IMR-90 (cell line): Measurements from ENCODE around the gene CACNA1G. TPM values are rescaled to one million over a fixed set of nuclear protein-coding genes. Genes with fewer than 3 reads are reported as not detected.

Experiments
- ATAC-seq: fragments of 200-7000 bp; cut with Tn5 transposase; 2 replicates; pipeline ENCODE4 v1.9.1; 2020; ENCODE audit warnings: low read depth, mild to moderate bottlenecking, moderate library complexity
- BruUV-seq: library from RNA; stranded (reverse); fragments of 400-500 nt; replicated peaks from 2 replicates; lab custom pipeline; 2021; lab: Mats Ljungman, UMichigan
- CTCF ChIA-PET: fragments of 300-600 bp; formaldehyde crosslinking; extraction: SDS; loops from one replicate; lab custom pipeline; 2021; ENCODE audit warnings: antibody characterized with exemption; lab: Yijun Ruan, JAX
- POLR2A ChIA-PET: fragments of 300-600 bp; sonication (Branson Sonifier 250); formaldehyde crosslinking; loops from one replicate; lab custom pipeline; 2022; ENCODE audit warnings: antibody characterized with exemption; ENCODE audit not compliant: unreplicated experiment; lab: Charles Lee
- DNase-seq: peaks from one replicate; pipeline ENCODE4 v3.0.0; 2013
- H2AFZ ChIP-seq: replicated peaks from 2 replicates; pipeline ENCODE3; 2013; ENCODE audit warnings: low read length, mild to moderate bottlenecking; ENCODE audit not compliant: poor library complexity
- H2AK5ac ChIP-seq: 2 replicates; pipeline ENCODE4 v1.6.1; 2013; ENCODE audit warnings: low read depth, low read length, inconsistent platforms
- H2AK9ac ChIP-seq: replicated peaks from 2 replicates; pipeline ENCODE3; 2013; ENCODE audit warnings: mild to moderate bottlenecking, low read depth, low read length, moderate library complexity; ENCODE audit not compliant: poor library complexity
- H2BK120ac ChIP-seq: 2 replicates; pipeline ENCODE4 v1.6.1; 2013; ENCODE audit warnings: low read depth, low read length, inconsistent platforms
- H2BK15ac ChIP-seq: 3 replicates; pipeline ENCODE4 v1.6.1; 2013; ENCODE audit warnings: low read depth, low read length, inconsistent platforms
- H2BK20ac ChIP-seq: 2 replicates; pipeline ENCODE4 v1.6.1; 2013; ENCODE audit warnings: low read depth, mild to moderate bottlenecking, inconsistent platforms, low read length, moderate library complexity
- H2BK5ac ChIP-seq: 2 replicates; pipeline ENCODE4 v1.6.1; 2013; ENCODE audit warnings: mild to moderate bottlenecking, low read depth, low read length, inconsistent platforms; ENCODE audit not compliant: poor library complexity, severe bottlenecking
- H3K14ac ChIP-seq: replicated peaks from 2 replicates; pipeline ENCODE4 v1.6.1; 2013; ENCODE audit warnings: low read depth, low read length, inconsistent platforms
- H3K18ac ChIP-seq: 2 replicates; pipeline ENCODE4 v1.6.1; 2013; ENCODE audit warnings: low read depth, low read length, control low read depth
- H3K23ac ChIP-seq: 2 replicates; pipeline ENCODE4 v1.6.1; 2013; ENCODE audit warnings: low read depth, low read length, inconsistent platforms
- H3K27ac ChIP-seq: 2 replicates; pipeline ENCODE4 v1.5.1; 2013; ENCODE audit warnings: mild to moderate bottlenecking, control low read depth, low read length; ENCODE audit not compliant: insufficient read depth
- H3K27me3 ChIP-seq: 2 replicates; pipeline ENCODE4 v1.6.1; 2013; ENCODE audit warnings: low read length; ENCODE audit not compliant: control insufficient read depth, insufficient read depth
- H3K36me3 ChIP-seq: 2 replicates; pipeline ENCODE4 v1.6.1; 2013; ENCODE audit warnings: low read length, mixed read lengths; ENCODE audit not compliant: control insufficient read depth, insufficient read depth
- H3K4ac ChIP-seq: 2 replicates; pipeline ENCODE4 v1.6.1; 2013; ENCODE audit warnings: low read depth, low read length, inconsistent platforms
- H3K4me1 ChIP-seq: 2 replicates; pipeline ENCODE4 v1.6.1; 2013; ENCODE audit warnings: low read length, mixed read lengths; ENCODE audit not compliant: control insufficient read depth, insufficient read depth
- H3K4me2 ChIP-seq: 2 replicates; pipeline ENCODE4 v1.6.1; 2013; ENCODE audit warnings: low read depth, mild to moderate bottlenecking, control low read depth, low read length, moderate library complexity
- H3K4me3 ChIP-seq: 2 replicates; pipeline ENCODE4 v1.5.1; 2013; ENCODE audit warnings: low read depth, mild to moderate bottlenecking, control low read depth, low read length, moderate library complexity; ENCODE audit not compliant: insufficient read depth
- H3K56ac ChIP-seq: 2 replicates; pipeline ENCODE4 v1.6.1; 2013; ENCODE audit warnings: low read length, inconsistent platforms; ENCODE audit not compliant: insufficient read depth; ENCODE audit errors: extremely low read depth
- H3K79me1 ChIP-seq, 2 experiments: 2 replicates each; pipeline ENCODE4 v1.6.1; 2013; ENCODE audit warnings: low read length in 2 of 2, inconsistent platforms in 1 of 2, low read depth in 1 of 2
- H3K9ac ChIP-seq: 2 replicates; pipeline ENCODE4 v1.6.1; 2013; ENCODE audit warnings: low read depth, low read length, control low read depth
- H3K9me1 ChIP-seq: 2 replicates; pipeline ENCODE4 v1.6.1; 2013; ENCODE audit warnings: low read length, inconsistent platforms; ENCODE audit not compliant: insufficient read depth
- H3K9me3 ChIP-seq: 2 replicates; pipeline ENCODE4 v1.6.1; 2013; ENCODE audit warnings: low read length; ENCODE audit not compliant: control insufficient read depth, insufficient read depth
- H4K20me1 ChIP-seq: 2 replicates; pipeline ENCODE4 v1.6.1; 2013; ENCODE audit warnings: low read length, inconsistent platforms; ENCODE audit not compliant: insufficient read depth
- H4K5ac ChIP-seq: 2 replicates; pipeline ENCODE4 v1.6.1; 2013; ENCODE audit warnings: mild to moderate bottlenecking, low read depth, low read length, control low read depth
- H4K8ac ChIP-seq, 2 experiments: 2 replicates each; pipeline ENCODE4 v1.6.1; 2013; ENCODE audit warnings: low read depth in 2 of 2, low read length in 2 of 2, control low read depth in 1 of 2, inconsistent platforms in 1 of 2
- H4K91ac ChIP-seq: 2 replicates; pipeline ENCODE4 v1.6.1; 2013; ENCODE audit warnings: low read depth, low read length, inconsistent platforms; ENCODE audit not compliant: insufficient read depth
- BHLHE40 ChIP-seq: fragments of 150-350 bp; IDR thresholded peaks from 2 replicates; pipeline ENCODE4 v1.6.1; 2016; ENCODE audit warnings: mild to moderate bottlenecking, low read depth, low read length
- CEBPB ChIP-seq: IDR thresholded peaks from 2 replicates; pipeline ENCODE4 v1.6.1; 2012; ENCODE audit warnings: low read depth, low read length, improper control_type of control experiment
- FOS ChIP-seq: fragments of 150-350 bp; IDR thresholded peaks from 2 replicates; pipeline ENCODE4 v1.6.1; 2016; ENCODE audit warnings: low read depth, low read length
- MAZ ChIP-seq: IDR thresholded peaks from 2 replicates; pipeline ENCODE4 v1.6.1; 2012; ENCODE audit warnings: low read depth, mild to moderate bottlenecking, low read length, improper control_type of control experiment, moderate library complexity, borderline replicate concordance
- MXI1 ChIP-seq: IDR thresholded peaks from 2 replicates; pipeline ENCODE4 v1.6.1; 2012; ENCODE audit warnings: low read depth, mild to moderate bottlenecking, low read length, moderate library complexity, borderline replicate concordance
- NFE2L2 ChIP-seq: fragments of 150-350 bp; IDR thresholded peaks from 2 replicates; pipeline ENCODE4 v1.6.1; 2016; ENCODE audit warnings: low read depth, mild to moderate bottlenecking, low read length
- POLR2A ChIP-seq: IDR thresholded peaks from 2 replicates; pipeline ENCODE4 v1.6.1; 2012; ENCODE audit warnings: mild to moderate bottlenecking, low read depth, low read length
- RCOR1 ChIP-seq: IDR thresholded peaks from 2 replicates; pipeline ENCODE4 v1.6.1; 2012; ENCODE audit warnings: mild to moderate bottlenecking, low read length, improper control_type of control experiment; ENCODE audit not compliant: insufficient replicate concordance
- RFX5 ChIP-seq: IDR thresholded peaks from 2 replicates; pipeline ENCODE4 v1.8.0; 2012; ENCODE audit warnings: low read depth, mild to moderate bottlenecking, low read length, moderate library complexity
- WGBS, 2 experiments: methylation state at CpG; one replicate each; pipeline versions ENCODE4 v1.1.5 to v1.1.7; 2013; ENCODE audit warnings: missing lambda C conversion rate in 2 of 2; ENCODE audit not compliant: insufficient read length in 1 of 2; ENCODE audit errors: extremely low coverage in 2 of 2; 5-methylcytosine and 5-hydroxymethylcytosine counted together
- dilution Hi-C: fragments of 300-500 bp; cut with HindIII; formaldehyde crosslinking; loops from one replicate; pipeline ENCODE4 v1.14.3; 2018; ENCODE audit warnings: low sequenced_read_pairs; ENCODE audit not compliant: unreplicated experiment
- in situ Hi-C: fragments of 300-500 bp; cut with MboI; formaldehyde crosslinking; loops from 3 replicates; pipeline ENCODE4 v1.14.3; 2019; ENCODE audit warnings: low sequenced_read_pairs, inconsistent platforms, mixed read lengths
- intact Hi-C: fragments of 100-400 bp; cut with micrococcal nuclease; formaldehyde crosslinking; loops from 2 replicates; pipeline ENCODE4 v1.10.0; 2022
- polyA plus RNA-seq, 3 experiments: library from polyadenylated mRNA; depleted of rRNA; stranded (reverse); fragments of >200 nt; gene quantifications; 2 replicates each; pipeline ENCODE4 v1.2.3, GENCODE V29; 2012; ENCODE audit warnings: low replicate concordance in 1 of 3
- total RNA-seq: library from RNA; depleted of rRNA; stranded (reverse); fragments of >200 nt; gene quantifications from 2 replicates; pipeline ENCODE4 v1.2.3, GENCODE V29; 2012
- TF ChIP-seq, protein P1 (sequence below): fragments of 150-350 bp; IDR thresholded peaks from 2 replicates; pipeline ENCODE4 v1.6.1; 2016; ENCODE audit warnings: low read depth, mild to moderate bottlenecking, low read length, moderate library complexity, borderline replicate concordance

Gene CACNA1G
- total and polyA plus RNA-seq, 2 of the 4 experiments (the other 2 are of a cell fraction): under 0.01 to 0.03 TPM

DNA sequence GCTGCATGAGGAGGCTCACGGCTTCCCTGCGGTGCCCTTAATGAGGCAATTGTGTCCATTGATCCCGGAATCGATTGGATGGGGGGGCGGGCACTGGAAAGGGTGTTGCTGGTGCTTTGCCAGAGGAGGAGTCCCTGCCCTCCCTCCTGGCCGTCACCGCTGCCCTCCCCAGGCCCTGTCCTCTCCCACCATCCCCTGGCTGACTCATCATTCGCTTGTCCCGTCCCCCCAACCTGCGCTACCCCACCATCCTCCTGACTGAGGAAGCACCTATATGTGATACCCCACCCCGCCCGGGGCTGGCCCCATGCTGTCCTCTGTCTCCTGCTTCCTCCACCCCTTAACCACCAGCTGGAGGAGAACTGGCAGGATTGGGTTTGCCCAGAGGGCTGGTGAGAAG lies 20.8 kb downstream of the CACNA1G start:
- Histone ChIP-seq H3K4ac (no peak overlapping the region), H3K9me1 (no peaks in the 10 kb centered on the region), H2AK9ac (no peak overlapping the region), H3K27ac (no peak overlapping the region), H4K5ac (no peak overlapping the region), H3K4me2 (no peak overlapping the region), H3K56ac (no peak overlapping the region), H3K9me3 (no peaks in the 10 kb centered on the region), H2BK15ac (no peak overlapping the region), H2AK5ac (no peak overlapping the region), H2BK5ac (no peak overlapping the region), H3K4me1 (no peaks in the 10 kb centered on the region), H4K20me1 (no peaks in the 10 kb centered on the region), H3K23ac (no peak overlapping the region), H3K79me1 (no peaks in the 10 kb centered on the region), H2BK20ac (no peak overlapping the region), H3K14ac (no peak overlapping the region), H4K91ac (no peak overlapping the region), H3K18ac (no peak overlapping the region), H2BK120ac (no peak overlapping the region), H4K8ac (no peak overlapping the region), H2AFZ (no peak overlapping the region), H3K36me3 (no peaks in the 10 kb centered on the region), H3K4me3 (no peak overlapping the region), H3K27me3 (peaks cover 78% of the 10 kb centered on the region), H3K9ac (no peak overlapping the region)
- no TSS peak for BruUV-seq
- intact Hi-C loops: no loop called here
- in situ Hi-C loops: no loop called here
- DNase-seq (no peak), ATAC-seq (no peak)
- no peak for TF ChIP-seq BHLHE40
- TF ChIP-seq NFE2L2: no peak
- TF ChIP-seq MAZ: no peak
- TF ChIP-seq CEBPB: no peak
- no peak for TF ChIP-seq FOS
- TF ChIP-seq RCOR1: no peak
- no peak for TF ChIP-seq POLR2A
- no peak for TF ChIP-seq RFX5
- TF ChIP-seq, protein P1, sequence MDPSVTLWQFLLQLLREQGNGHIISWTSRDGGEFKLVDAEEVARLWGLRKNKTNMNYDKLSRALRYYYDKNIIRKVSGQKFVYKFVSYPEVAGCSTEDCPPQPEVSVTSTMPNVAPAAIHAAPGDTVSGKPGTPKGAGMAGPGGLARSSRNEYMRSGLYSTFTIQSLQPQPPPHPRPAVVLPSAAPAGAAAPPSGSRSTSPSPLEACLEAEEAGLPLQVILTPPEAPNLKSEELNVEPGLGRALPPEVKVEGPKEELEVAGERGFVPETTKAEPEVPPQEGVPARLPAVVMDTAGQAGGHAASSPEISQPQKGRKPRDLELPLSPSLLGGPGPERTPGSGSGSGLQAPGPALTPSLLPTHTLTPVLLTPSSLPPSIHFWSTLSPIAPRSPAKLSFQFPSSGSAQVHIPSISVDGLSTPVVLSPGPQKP: no peak
- no peak for TF ChIP-seq MXI1
- no CpG with 5 or more reads among the region's 12 CpGs for WGBS, 2 experiments
- ChIA-PET CTCF (no interaction called here), POLR2A (no interaction called here)
- dilution Hi-C loops: no loop called here
